Fibroblast of mammary gland (primary cell): ENCODE data around the gene KLK13.

Experiments
- DNase-seq: peaks from one replicate; pipeline ENCODE4 v3.0.0-alpha.2; 2010; ENCODE audit warnings: low read depth
- H3K4me3 ChIP-seq: 2 replicates; pipeline ENCODE4 v1.5.1; 2011; ENCODE audit warnings: low read depth, mild to moderate bottlenecking, low read length, moderate library complexity; ENCODE audit not compliant: control insufficient read depth
- TF ChIP-seq, protein P1 (sequence below): conservative IDR thresholded peaks from 2 replicates; pipeline ENCODE4 v1.5.1; 2011; ENCODE audit warnings: low read depth, low read length, inconsistent platforms; ENCODE audit not compliant: control insufficient read depth, insufficient read depth

The KLK13 gene

DNA sequence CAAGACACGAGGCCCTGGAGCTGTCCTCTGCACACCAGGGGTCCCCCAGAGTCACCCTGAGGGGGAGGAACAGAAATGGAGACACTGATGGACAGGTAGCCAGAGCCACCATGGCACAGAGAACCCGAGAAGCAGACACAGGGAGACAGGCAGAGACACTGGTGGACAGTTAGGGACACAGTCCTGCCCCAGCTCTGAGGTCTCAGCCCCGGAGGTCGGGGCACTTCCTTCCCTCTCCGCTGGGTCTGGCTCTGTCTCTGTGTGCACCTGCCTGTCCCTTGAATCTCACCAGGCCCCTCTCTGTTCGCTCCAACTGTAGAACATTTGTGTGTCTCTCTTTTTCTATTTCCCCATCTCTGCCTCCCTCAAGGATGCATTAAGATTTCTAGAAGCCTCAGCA is 13.2 kb upstream of the KLK13 start:
- TF ChIP-seq, protein P1, sequence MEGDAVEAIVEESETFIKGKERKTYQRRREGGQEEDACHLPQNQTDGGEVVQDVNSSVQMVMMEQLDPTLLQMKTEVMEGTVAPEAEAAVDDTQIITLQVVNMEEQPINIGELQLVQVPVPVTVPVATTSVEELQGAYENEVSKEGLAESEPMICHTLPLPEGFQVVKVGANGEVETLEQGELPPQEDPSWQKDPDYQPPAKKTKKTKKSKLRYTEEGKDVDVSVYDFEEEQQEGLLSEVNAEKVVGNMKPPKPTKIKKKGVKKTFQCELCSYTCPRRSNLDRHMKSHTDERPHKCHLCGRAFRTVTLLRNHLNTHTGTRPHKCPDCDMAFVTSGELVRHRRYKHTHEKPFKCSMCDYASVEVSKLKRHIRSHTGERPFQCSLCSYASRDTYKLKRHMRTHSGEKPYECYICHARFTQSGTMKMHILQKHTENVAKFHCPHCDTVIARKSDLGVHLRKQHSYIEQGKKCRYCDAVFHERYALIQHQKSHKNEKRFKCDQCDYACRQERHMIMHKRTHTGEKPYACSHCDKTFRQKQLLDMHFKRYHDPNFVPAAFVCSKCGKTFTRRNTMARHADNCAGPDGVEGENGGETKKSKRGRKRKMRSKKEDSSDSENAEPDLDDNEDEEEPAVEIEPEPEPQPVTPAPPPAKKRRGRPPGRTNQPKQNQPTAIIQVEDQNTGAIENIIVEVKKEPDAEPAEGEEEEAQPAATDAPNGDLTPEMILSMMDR: no peak
- H3K4me3 ChIP-seq: no peak overlapping the region
- DNase-seq: no peak

DNA sequence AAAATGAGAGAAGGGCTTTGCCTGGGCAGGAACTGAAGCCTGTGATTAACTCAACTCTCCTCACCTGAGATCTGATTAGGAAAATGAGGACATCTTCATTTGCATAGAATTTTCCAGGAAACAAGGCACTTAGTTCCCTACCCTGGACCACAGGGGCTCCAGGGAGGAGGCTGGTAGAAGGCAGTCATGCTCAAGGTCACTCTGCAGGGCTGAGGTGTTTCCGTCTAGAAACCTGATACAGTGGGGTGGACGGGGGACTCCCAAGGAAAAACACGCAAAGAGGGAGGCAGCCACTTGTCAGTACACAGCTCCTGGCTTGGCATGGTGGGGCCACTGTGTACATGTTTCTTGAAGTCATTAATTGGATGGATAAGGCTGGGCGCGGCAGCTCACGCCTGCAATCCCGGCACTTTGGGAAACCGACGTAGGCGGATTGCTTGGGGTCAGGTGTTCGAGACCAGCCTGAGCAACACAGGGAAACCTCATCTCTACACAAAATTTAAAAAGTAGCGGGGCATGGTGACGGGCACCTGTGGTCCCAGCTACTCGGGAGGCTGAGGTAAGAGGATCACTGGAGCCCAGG is 11.8 kb upstream of the KLK13 start:
- no peak for DNase-seq
- TF ChIP-seq, protein P1: no peak
- H3K4me3 ChIP-seq: no peak overlapping the region

DNA sequence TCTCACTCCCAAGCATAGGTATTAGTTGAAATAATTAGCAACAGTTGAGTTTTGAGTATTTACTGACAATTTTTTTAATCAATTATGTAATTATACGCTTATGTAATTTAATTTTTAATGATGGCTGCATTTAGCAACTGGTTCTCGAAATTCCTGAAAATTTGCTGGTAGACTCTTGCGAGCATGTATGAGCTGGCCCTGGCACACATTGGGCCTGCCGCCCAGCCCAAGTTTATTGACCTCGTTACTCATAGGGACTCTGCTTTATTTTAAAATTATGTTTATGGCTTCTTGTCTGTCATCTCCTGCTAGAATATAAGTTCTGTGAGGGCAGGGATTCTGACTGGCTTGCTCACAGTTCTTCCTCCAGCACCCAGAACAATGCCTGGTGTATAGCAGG is 11.1 kb upstream of the KLK13 start:
- TF ChIP-seq, protein P1: no peak
- no peak for DNase-seq
- no peak overlapping the region for H3K4me3 ChIP-seq

DNA sequence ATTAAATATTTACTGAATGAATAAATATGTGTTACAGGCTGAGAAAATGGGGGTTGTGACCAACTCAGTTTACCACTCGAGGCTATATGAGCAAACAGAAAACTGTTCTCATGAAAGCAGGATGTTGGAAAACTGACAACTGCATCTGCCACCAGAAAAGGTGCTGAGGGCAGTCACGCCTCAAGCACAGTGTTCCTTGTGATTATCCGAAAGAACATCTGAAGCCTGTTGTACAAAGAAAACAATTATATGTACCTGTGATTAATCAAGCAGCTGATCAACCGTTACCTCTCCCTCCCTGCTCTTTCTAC is 6.2 kb upstream of the KLK13 start:
- DNase-seq: no peak
- H3K4me3 ChIP-seq: no peak overlapping the region

DNA sequence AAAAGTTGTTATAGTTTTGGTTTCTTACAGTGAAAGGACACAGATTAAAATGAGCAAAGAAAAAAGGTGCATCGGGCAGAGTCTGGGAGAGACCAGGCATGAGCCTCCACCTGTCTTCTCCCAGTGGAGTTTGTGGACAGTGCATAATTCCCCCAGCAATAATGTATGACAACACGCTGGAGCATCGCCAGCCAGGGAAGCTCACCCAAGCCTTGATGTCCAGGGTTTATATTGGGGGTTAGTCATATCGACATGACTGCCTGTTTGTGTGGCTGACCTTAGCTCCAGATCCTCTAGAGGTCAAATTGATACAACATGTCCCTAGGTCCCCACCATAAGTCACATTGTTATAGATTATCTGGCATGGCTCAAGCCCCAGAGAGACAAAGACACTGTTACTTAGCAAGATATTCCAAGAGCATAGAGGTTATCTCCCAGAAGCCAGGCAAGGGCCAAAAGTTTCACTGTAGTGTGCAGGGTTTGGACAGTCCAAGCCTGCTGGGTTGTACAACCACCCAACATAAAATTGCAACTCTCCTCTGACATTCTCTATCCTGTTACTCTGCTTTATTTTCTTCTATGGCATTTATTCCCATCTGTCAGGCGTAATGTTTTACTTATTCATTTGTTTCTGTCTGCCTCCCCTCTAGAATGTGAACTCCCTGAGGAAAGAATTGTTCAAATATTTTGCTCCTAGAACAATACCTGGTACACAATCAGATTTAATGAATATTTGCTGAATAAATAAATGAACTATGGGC is 5.6 kb upstream of the KLK13 start:
- DNase-seq: no peak
- H3K4me3 ChIP-seq: no peak overlapping the region
- TF ChIP-seq, protein P1: no peak

More for the DNA sequence above, 6.2 kb upstream of the KLK13 start:
- TF ChIP-seq, protein P1: no peak

DNA sequence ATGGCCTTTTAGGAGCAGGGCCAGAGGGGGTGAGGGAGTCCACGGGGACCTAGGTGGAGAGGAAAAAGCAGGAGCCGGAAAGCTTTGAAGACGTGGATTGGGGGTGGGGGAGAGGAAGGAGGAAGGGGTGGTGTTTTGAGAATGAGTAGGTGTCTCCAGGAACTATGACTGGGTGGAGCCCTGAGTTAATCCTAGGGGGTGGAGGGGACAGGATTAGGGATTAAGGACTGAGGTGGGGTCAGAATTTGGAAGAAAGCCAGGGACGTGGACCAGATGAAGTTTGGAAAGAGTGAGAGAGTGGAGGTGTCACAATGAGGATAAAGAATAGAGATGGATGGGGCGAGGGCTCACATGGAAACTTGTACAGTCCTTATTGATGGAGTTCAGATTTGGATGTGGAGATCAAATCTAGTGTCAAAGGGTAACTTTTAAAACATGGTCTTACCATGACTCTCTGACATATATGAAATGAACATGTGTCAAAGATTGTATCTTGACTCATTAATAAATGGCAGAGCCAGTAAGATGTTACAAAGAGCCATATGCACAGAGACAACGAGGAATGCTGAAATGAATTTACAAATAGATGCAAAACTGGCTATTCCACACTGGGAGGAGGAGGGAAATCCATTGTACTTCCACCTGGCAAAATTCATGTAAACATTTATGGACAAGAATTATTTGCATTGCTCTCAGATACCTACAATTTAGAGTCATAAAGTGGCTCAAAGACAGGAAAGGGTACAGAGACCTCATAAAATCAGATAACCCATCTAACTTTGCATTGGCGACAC is 1.7 kb upstream of the KLK13 start:
- TF ChIP-seq, protein P1: no peak
- DNase-seq: no peak
- H3K4me3 ChIP-seq: no peak overlapping the region
